GM12891 (cell line): ENCODE data around the gene IL4R.
A peak's percentile ranks its signal among the peaks of the same experiment; 100 is the strongest.

ENCODE experiments used
- PAX5 ChIP-seq: IDR thresholded peaks from 2 replicates; pipeline ENCODE4 v1.6.1; 2011; ENCODE audit warnings: low read length, moderate library complexity, mild to moderate bottlenecking; ENCODE audit not compliant: insufficient read depth, severe bottlenecking
- POLR2A ChIP-seq: IDR thresholded peaks from 2 replicates; pipeline ENCODE4 v1.6.1; 2011; ENCODE audit warnings: low read depth, low read length, control low read depth
- POLR2AphosphoS5 ChIP-seq: IDR thresholded peaks from 2 replicates; pipeline ENCODE4 v1.6.1; 2011; ENCODE audit warnings: low read depth, low read length, control low read depth
- POU2F2 ChIP-seq: IDR thresholded peaks from 2 replicates; pipeline ENCODE4 v1.6.1; 2011; ENCODE audit warnings: low read depth, mild to moderate bottlenecking, control low read depth, low read length, moderate library complexity
- TAF1 ChIP-seq: IDR thresholded peaks from 2 replicates; pipeline ENCODE4 v1.6.1; 2011; ENCODE audit warnings: low read depth, low read length, control low read depth

- TF ChIP-seq POLR2A (no peak; the same call in 1 of the 2 replicates), TAF1 (no peak), POLR2AphosphoS5 (0 out of 2 replicates have a peak, but pooled peaks have one; percentile 14), POU2F2 (no peak), PAX5 (no peak)
Measured at GRCh38 chr16:27355610-27356009, 41.8 kb downstream of the IL4R start.
